GM08714 (cell line): ENCODE measurements around the gene ATP5PB.
A peak's percentile ranks its signal among the peaks of the same experiment; 100 is the strongest.

Source experiments
- H3K4me3 ChIP-seq: fragments of 200-500 bp; sonication (Bioruptor generic); 2 replicates; pipeline ENCODE4 v1.5.1; 2014; ENCODE audit warnings: mild to moderate bottlenecking, low read length, inconsistent platforms
- ZNF274 ChIP-seq: IDR thresholded peaks from 2 replicates; pipeline ENCODE4 v1.6.1; 2012; ENCODE audit warnings: mild to moderate bottlenecking, low read depth, low read length

The ATP5PB gene, protein sequence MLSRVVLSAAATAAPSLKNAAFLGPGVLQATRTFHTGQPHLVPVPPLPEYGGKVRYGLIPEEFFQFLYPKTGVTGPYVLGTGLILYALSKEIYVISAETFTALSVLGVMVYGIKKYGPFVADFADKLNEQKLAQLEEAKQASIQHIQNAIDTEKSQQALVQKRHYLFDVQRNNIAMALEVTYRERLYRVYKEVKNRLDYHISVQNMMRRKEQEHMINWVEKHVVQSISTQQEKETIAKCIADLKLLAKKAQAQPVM

GRCh38 chr1:111448918-111449702 lies at the start of gene ATP5PB, which contains the start of gene WDR77:
Gene ATP5PB, plus strand, starts transcription at chr1:111449464. Its CDS starts 78 bp downstream, at chr1:111449542.
Gene WDR77, minus strand, starts transcription at chr1:111449256. Its CDS starts 87 bp downstream, at chr1:111449169.
- no peak for TF ChIP-seq ZNF274
- H3K4me3 ChIP-seq: peak within 1 kb of the TSS; percentile 95

DNA sequence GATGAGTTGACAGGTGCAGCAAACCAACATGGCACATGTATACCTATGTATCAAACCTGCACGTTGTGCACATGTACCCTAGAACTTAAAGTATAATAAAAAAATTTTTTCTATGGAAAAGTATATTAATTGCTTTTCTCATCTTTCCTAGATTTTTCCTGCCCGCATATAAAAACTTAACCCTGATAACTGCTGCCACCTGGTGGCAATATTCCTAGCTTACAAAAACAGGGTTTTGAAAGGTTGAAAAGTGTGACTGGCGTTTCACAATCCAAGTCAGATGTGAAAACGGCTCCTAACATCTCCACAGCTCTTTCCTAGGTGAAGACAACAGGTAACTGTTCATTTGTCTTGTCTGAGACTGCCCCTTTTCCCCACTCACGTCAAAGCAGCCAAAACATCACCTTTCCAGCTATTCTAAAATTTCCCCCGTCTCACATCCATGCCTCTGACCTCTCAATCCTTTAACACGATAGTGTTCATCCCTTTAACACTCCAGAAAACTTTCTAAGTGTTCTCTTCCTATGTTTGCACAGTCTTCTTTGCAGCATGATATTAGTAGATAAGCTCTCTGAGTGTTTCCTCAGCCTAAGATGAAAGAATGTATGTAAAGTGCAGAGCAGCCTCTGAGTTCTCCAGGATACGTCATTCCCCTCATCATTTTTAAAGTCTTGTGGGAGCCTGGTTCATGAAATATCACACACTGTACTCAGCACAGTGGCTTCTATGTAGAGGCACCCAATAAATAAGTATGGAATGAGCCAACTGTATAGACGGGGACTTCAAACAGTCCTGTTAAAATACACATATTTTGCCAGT lies 49.3 kb upstream of the ATP5PB start:
- no peak for TF ChIP-seq ZNF274
- H3K4me3 ChIP-seq: no peak overlapping the region

DNA sequence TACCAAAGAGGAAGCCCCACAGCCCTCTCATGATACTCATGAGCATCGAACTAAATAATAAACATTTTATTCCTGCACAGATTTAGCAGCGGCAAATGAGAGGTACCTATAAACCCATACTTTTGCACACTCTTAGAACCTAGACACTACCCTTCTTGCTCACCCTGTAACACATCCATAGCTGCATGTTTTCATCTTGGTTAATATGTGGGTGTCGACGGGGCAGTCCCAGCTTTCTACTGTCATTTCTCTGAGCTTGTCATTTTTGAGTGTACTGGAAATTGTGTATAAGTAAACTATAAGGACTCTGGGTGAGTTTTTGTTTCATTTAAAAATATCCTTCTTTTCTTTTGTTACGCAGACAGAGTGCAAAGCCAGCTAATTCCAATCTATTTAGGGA lies 47.2 kb upstream of the ATP5PB start:
- TF ChIP-seq ZNF274: no peak
- no peak overlapping the region for H3K4me3 ChIP-seq

GRCh38 chr1:111404588-111404987 lies 44.7 kb upstream of the ATP5PB start:
- TF ChIP-seq ZNF274: no peak
- H3K4me3 ChIP-seq: no peak overlapping the region

- H3K4me3 ChIP-seq: no peak overlapping the region
- no peak for TF ChIP-seq ZNF274
Observed at GRCh38 chr1:111406321-111406768, 42.9 kb upstream of the ATP5PB start.

- H3K4me3 ChIP-seq: no peak overlapping the region
- TF ChIP-seq ZNF274: no peak
Observed at GRCh38 chr1:111407301-111407700, 42.0 kb upstream of the ATP5PB start.

GRCh38 chr1:111412839-111413238 lies 36.4 kb upstream of the ATP5PB start:
- H3K4me3 ChIP-seq: no peak overlapping the region
- TF ChIP-seq ZNF274: no peak

DNA sequence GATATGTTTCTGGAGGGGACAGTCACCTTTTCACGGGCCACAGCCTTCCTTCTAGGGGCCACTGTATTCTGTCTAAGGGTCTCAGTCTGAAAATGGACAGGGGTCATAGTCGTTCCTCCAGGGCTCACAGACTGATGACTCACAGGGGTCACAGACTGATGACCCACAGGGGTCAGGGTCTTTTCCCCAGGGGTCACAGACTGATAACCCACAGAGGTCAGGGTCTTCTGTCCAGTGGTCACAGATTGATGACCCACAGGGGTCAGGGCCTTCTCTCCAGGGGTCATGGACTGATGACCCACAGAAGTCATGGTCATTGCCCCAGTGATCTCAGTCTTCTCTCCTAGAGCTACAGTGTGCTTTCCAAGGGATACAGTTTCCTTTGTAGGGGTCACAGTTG lies 34.5 kb upstream of the ATP5PB start:
- H3K4me3 ChIP-seq: no peak overlapping the region
- no peak for TF ChIP-seq ZNF274

- no peak for TF ChIP-seq ZNF274
- H3K4me3 ChIP-seq: no peak overlapping the region
Observed at GRCh38 chr1:111415461-111415860, 33.8 kb upstream of the ATP5PB start.

GRCh38 chr1:111417755-111418154 lies 31.5 kb upstream of the ATP5PB start:
- H3K4me3 ChIP-seq: no peak overlapping the region
- TF ChIP-seq ZNF274: no peak

- TF ChIP-seq ZNF274: no peak
- no peak overlapping the region for H3K4me3 ChIP-seq
Observed at GRCh38 chr1:111419037-111419436, 30.2 kb upstream of the ATP5PB start.

- no peak for TF ChIP-seq ZNF274
- H3K4me3 ChIP-seq: no peak overlapping the region
Observed at GRCh38 chr1:111420377-111420776, 28.9 kb upstream of the ATP5PB start.

DNA sequence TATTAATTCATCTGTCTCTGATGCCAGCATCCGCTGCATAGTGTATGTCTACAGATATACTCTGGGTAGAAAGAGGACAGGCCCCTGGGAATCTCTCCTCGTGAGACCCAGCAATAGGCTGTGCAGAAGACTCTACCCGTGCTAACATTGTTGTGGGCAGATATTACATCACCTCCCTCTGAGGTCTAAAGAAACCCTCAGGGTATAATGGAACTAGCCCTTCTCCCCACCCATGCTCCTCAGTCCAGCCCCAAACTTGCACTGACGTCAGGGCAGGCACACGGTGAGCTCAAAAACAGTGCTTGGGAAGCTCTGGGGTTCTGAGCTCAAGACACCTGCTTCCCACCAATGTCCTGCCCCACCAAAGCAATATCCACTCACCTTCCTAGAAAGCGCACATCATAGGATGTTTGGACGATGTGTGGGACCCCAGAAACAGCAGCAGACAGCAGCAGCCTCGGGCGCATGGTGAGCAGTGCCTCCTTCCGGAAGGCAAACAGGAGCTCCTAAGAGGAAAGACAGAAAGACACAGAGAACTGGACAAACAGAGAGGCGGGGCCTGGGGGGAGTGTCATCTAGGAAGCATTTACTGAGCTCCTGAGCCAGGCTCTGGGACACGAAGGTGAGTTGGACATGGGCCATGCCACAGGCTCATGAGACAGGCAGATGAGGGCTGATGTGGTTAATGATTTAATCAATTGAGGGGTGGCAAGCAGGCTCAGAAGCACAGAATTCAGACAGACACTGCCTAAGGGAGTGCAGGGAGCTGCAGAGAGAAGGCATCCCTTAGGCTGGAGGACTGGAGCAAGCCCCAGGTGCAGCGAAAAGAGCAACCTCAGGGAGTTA lies 26.5 kb upstream of the ATP5PB start:
- TF ChIP-seq ZNF274: no peak
- no peak overlapping the region for H3K4me3 ChIP-seq
